ENCODE results near the gene TMEM222. TPM values are rescaled to one million over a fixed set of nuclear protein-coding genes. Genes with fewer than 3 reads are reported as not detected.

TMEM222 gene
- polyA plus RNA-seq, 4 donors, result 30.3 to 51.7 (median 36.9) TPM

DNA sequence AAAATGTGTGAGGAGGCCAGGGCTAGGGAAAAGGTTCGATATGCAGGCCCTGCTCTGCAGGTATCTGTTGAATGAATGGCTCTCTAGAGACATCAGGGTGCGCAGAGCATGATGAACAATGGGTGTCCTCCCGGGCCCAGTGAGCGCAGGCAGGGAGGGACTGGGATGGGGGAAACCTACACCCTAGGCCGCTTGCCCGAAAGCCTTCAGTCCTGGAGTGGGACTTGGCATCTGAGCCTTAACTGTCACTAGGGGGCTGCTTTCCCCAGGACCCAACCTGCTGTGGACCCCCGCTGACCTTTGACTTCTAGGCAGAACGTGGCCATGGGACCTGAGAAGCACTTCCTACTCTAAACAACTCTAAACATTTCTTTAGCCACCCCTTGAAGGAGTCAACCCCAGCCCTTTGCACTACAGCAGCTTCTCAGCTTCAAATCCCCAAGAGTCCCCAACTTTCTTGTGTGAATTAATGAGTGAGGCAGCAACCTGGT, 45.2 kb downstream of the TMEM222 start:
- peak overlapping the region in 1 of 3 donors; percentile 43 for H3K4me3 ChIP-seq (ENCODE audit: low read depth in 1 of 3, low read length in 3 of 3)
- no peaks in the 10 kb centered on the region for H3K27me3 ChIP-seq (ENCODE audit: control insufficient read depth in 3 of 3, insufficient read depth in 3 of 3, low read length in 3 of 3)
- FAIRE-seq, result no peak
- H3K36me3 ChIP-seq (ENCODE audit: control insufficient read depth in 3 of 3, insufficient read depth in 2 of 3, low read depth in 1 of 3, low read length in 3 of 3), result peaks cover 0 to 14% (median 0%) of the 10 kb centered on the region in 3 donors
- peak overlapping the region; percentile 22 to 89 (median 59) for H3K27ac ChIP-seq (ENCODE audit: low read depth in 1 of 3, low read length in 2 of 3)
- WGBS, 3 donors, result 40 to 54% (median 46%) methylated on average over 8 of the region's 8 CpGs
- H3K4me1 ChIP-seq (ENCODE audit: control insufficient read depth in 3 of 3, insufficient read depth in 2 of 3, low read depth in 1 of 3, low read length in 2 of 3), result peaks cover 0 to 18% (median 4%) of the 10 kb centered on the region in 3 donors
- no peaks in the 10 kb centered on the region for H3K9me3 ChIP-seq (ENCODE audit: control insufficient read depth in 2 of 2, insufficient read depth in 1 of 2, low read depth in 1 of 2, low read length in 1 of 2)
- no peak for DNase-seq

DNA sequence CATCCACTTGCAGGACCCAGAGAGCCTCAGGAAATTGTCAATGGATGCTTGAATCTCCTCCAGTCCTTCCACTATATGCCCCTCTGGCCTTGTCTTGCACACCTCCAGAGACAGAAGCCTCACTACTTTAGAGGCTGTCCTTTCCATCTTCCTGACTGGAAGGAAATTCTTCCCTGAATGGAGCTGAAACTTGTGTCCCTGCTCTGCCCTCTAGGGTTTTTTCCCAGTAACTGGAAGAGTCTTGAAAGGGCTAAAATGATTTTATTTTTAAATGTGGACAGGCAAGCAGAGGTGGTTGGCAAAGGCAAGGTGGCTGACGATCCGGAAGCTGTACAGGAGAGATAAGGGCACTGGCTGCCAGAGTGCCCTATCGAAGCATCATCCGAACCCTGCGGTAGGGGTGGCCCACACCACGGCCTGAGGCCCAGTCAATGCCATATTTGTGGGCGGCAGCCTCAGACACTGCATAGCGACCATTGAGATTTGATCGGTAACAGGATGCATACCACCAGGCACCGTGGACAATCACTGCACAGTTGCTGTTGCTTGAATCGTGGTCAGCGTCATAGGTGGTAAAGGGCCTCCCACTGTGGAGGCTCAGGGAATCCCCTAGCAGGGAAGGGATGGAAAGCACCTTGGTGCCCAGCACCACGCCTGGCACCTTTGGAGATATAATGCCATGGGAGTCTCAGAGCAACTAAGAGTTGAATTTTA, 47.1 kb downstream of the TMEM222 start:
- WGBS, 3 donors, result 57 to 68% (median 58%) methylated on average over 13 of the region's 13 CpGs
- Histone ChIP-seq H3K4me1 (ENCODE audit: control insufficient read depth in 3 of 3, insufficient read depth in 2 of 3, low read depth in 1 of 3, low read length in 2 of 3) (peaks cover 0 to 18% (median 4%) of the 10 kb centered on the region in 3 donors), H3K36me3 (ENCODE audit: control insufficient read depth in 3 of 3, insufficient read depth in 2 of 3, low read depth in 1 of 3, low read length in 3 of 3) (no peaks in the 10 kb centered on the region), H3K9me3 (ENCODE audit: control insufficient read depth in 2 of 2, insufficient read depth in 1 of 2, low read depth in 1 of 2, low read length in 1 of 2) (no peaks in the 10 kb centered on the region), H3K27ac (ENCODE audit: low read depth in 1 of 3, low read length in 2 of 3) (no peak overlapping the region), H3K4me3 (ENCODE audit: low read depth in 1 of 3, low read length in 3 of 3) (no peak overlapping the region), H3K27me3 (ENCODE audit: control insufficient read depth in 3 of 3, insufficient read depth in 3 of 3, low read length in 3 of 3) (no peaks in the 10 kb centered on the region)
- no peak for DNase-seq
- no peak for FAIRE-seq

DNA sequence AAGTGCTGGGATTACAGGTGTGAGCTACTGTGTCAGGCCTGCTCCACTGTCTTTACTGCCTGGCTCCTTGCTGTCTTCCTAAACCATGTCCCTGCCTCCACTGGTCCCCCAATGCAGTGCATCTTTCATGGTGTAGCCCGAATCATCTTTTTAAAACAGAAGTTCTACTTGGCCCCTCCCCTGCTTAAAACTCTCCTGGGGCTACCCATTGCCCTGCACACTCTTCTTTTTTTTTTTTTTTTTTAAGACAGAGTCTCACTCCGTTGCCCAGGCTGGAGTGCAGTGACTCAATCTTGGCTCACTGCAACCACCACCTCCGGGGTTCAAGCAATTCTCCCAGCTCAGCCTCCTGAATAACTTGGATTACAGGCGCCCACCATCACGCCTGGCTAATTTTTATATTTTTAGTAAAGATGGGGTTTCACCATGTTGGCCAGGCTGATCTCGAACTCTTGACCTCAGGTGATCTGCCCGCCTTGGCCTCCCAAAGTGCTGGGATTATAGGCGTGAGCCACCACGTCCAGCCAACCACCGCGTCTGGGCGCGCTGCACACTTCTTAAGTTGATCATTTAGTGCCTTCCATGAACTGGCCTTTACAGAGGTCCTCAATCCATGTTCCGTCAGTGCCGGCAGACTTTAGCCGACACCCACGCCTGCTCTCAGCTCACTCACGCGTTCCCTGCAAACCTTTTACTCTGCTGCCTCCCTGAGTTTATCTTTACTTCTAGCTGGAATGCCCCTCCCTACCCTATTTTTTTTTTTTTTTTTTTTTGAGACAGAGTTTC, 50.3 kb downstream of the TMEM222 start:
- Histone ChIP-seq H3K36me3 (ENCODE audit: control insufficient read depth in 3 of 3, insufficient read depth in 2 of 3, low read depth in 1 of 3, low read length in 3 of 3) (no peaks in the 10 kb centered on the region), H3K27me3 (ENCODE audit: control insufficient read depth in 3 of 3, insufficient read depth in 3 of 3, low read length in 3 of 3) (no peaks in the 10 kb centered on the region), H3K4me3 (ENCODE audit: low read depth in 1 of 3, low read length in 3 of 3) (no peak overlapping the region), H3K9me3 (ENCODE audit: control insufficient read depth in 2 of 2, insufficient read depth in 1 of 2, low read depth in 1 of 2, low read length in 1 of 2) (no peaks in the 10 kb centered on the region), H3K4me1 (ENCODE audit: control insufficient read depth in 3 of 3, insufficient read depth in 2 of 3, low read depth in 1 of 3, low read length in 2 of 3) (peaks cover 0 to under 1% (median 0%) of the 10 kb centered on the region in 3 donors), H3K27ac (ENCODE audit: low read depth in 1 of 3, low read length in 2 of 3) (no peak overlapping the region)
- DNase-seq (no peak), FAIRE-seq (no peak)
- WGBS, 3 donors, result 61 to 81% (median 65%) methylated on average over 19 of the region's 19 CpGs

DNA sequence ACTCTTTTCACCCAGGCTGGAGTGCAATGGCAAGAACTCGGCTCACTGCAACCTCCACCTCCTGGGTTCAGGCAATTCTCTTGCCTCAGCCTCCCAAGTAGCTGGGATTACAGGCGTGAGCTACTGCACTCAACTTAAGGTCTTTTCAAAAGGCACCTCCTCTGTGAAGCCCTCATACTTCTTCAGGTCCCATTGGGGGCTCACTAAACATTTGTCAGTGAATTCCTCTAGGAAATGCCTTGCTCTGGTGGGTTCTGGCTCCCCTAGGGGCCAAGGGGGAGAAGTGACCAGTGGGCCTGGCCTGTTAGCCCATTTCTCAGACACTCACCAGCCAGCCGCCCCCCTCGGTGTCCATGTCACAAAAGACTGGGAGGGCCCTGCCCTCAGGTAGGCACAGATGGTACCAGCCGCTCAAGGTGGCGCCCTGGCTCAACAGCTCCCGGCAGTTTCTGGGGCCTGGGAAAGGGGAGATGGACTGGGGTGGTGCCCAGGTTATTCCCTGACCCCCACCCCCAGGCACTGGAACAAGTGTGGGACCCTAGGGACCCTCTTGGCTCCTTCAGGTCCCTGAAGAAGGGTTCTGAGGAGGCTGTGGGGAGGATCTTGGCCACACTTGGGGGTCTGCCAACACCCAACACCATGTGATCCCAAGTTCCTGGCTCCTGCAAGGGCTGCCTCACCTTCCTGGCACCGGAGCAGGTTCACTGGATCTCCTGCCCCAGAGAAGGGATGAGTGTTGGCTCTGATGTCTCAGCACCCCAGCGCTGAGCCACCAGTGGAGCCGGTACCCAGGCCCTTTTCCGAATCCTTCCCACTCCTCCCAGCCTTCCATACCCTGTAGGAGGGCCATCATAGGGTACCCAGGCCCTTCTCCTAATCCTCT, 51.1 kb downstream of the TMEM222 start:
- Histone ChIP-seq H3K36me3 (ENCODE audit: control insufficient read depth in 3 of 3, insufficient read depth in 2 of 3, low read depth in 1 of 3, low read length in 3 of 3) (no peaks in the 10 kb centered on the region), H3K9me3 (ENCODE audit: control insufficient read depth in 2 of 2, insufficient read depth in 1 of 2, low read depth in 1 of 2, low read length in 1 of 2) (no peaks in the 10 kb centered on the region), H3K27ac (ENCODE audit: low read depth in 1 of 3, low read length in 2 of 3) (no peak overlapping the region), H3K4me3 (ENCODE audit: low read depth in 1 of 3, low read length in 3 of 3) (no peak overlapping the region), H3K27me3 (ENCODE audit: control insufficient read depth in 3 of 3, insufficient read depth in 3 of 3, low read length in 3 of 3) (no peaks in the 10 kb centered on the region), H3K4me1 (ENCODE audit: control insufficient read depth in 3 of 3, insufficient read depth in 2 of 3, low read depth in 1 of 3, low read length in 2 of 3) (no peaks in the 10 kb centered on the region)
- DNase-seq (no peak), FAIRE-seq (no peak)
- WGBS, 3 donors, result 76 to 85% (median 80%) methylated on average over 11 of the region's 11 CpGs

DNA sequence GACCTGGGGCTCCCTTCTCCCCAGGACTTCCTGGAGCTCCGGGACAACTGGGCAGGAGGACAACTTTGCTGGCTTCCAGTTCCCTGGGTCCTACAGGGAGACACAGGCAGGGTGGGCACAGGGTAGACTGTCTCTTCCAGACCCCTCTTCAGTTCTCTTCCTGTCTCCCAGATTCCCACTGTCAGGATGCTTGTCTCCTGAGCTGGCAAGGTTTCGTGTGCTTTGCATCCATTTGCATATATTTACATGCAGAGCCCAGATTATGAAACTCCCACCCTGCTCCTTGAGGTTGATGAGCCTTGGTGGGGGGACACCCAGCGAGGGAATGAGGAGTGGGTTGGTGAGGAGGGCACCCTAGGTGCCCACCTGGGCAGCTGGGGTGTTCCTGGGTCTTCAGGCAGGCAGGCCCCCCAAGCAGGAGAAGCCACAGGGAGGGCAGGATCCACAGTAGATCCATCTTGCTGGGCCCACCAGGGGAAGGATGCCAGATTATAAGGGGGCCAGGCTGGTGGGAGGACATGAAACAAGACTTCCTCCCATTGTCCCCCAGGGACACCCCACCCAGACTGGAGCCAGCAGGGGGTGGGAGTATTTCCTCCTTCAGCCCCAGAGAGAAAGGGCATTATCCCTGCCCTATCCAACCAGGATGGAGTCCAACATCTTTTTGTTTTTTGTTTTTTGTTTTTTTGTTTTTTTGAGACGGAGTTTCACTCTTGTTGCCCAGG, 52.6 kb downstream of the TMEM222 start, which contains the start of gene FCN3:
Gene FCN3 (minus strand): TSS at position 463 of the 725 bp plus-strand sequence. CDS start 6 bp downstream, at position 457.
- Histone ChIP-seq H3K4me3 (ENCODE audit: low read depth in 1 of 3, low read length in 3 of 3) (no peak within 1 kb of the TSS), H3K36me3 (ENCODE audit: control insufficient read depth in 3 of 3, insufficient read depth in 2 of 3, low read depth in 1 of 3, low read length in 3 of 3) (no peaks in the 10 kb centered on the region), H3K4me1 (ENCODE audit: control insufficient read depth in 3 of 3, insufficient read depth in 2 of 3, low read depth in 1 of 3, low read length in 2 of 3) (no peaks in the 10 kb centered on the region), H3K27ac (ENCODE audit: low read depth in 1 of 3, low read length in 2 of 3) (peak within 1 kb of the TSS in 1 of 3 donors; percentile 8), H3K9me3 (ENCODE audit: control insufficient read depth in 2 of 2, insufficient read depth in 1 of 2, low read depth in 1 of 2, low read length in 1 of 2) (no peaks in the 10 kb centered on the region), H3K27me3 (ENCODE audit: control insufficient read depth in 3 of 3, insufficient read depth in 3 of 3, low read length in 3 of 3) (no peaks in the 10 kb centered on the region)
- no peak for FAIRE-seq
- 63 to 77% (median 66%) methylated on average over 4 of the region's 4 CpGs for WGBS, 3 donors
- DNase-seq, result no peak

DNA sequence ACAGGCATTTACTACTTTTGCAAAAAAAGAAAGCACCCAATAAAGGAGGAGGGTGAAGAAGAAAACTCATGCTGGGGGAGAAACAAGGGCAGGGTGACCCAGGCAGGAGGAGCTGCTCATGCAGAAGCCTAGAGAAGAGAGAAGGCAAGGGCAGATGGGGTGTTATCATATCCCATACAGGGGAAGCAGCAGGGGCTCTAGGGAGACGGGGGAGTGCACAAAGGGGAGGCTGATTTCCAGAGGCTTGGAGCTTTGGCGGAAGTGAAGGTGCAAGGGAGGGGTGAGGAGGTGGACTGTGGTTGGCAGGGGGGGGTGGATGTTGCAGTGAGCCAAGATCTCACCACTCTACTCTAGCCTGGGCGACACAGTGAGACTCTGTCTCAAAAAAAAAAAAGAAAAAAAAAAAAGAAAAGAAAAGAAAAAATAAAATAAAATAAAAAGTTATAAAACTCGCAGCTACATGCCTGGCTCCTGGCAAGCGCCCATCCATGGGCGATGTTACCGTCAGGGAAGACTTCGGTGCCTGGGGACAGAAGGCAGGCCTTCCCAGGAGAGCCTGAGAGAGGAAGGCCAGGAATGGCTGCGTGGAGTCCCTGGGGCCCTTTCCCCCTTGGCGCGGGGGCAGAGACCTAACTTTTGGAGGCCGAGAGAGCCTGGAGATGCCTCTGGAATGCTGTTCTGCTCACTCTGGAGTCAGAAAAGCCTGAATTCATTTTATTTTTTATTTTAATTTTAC, 56.0 kb downstream of the TMEM222 start:
- FAIRE-seq (no peak), DNase-seq (no peak)
- H3K4me1 ChIP-seq (ENCODE audit: control insufficient read depth in 3 of 3, insufficient read depth in 2 of 3, low read depth in 1 of 3, low read length in 2 of 3), result peaks cover 0 to 3% (median 0%) of the 10 kb centered on the region in 3 donors
- H3K27ac ChIP-seq (ENCODE audit: low read depth in 1 of 3, low read length in 2 of 3), result no peak overlapping the region
- H3K27me3 ChIP-seq (ENCODE audit: control insufficient read depth in 3 of 3, insufficient read depth in 3 of 3, low read length in 3 of 3), result peaks cover 0 to 16% (median 2%) of the 10 kb centered on the region in 3 donors
- H3K36me3 ChIP-seq (ENCODE audit: control insufficient read depth in 3 of 3, insufficient read depth in 2 of 3, low read depth in 1 of 3, low read length in 3 of 3), result no peaks in the 10 kb centered on the region
- 81 to 92% (median 89%) methylated on average over 12 of the region's 12 CpGs for WGBS, 3 donors
- H3K9me3 ChIP-seq (ENCODE audit: control insufficient read depth in 2 of 2, insufficient read depth in 1 of 2, low read depth in 1 of 2, low read length in 1 of 2), result no peaks in the 10 kb centered on the region
- no peak overlapping the region for H3K4me3 ChIP-seq (ENCODE audit: low read depth in 1 of 3, low read length in 3 of 3)

DNA sequence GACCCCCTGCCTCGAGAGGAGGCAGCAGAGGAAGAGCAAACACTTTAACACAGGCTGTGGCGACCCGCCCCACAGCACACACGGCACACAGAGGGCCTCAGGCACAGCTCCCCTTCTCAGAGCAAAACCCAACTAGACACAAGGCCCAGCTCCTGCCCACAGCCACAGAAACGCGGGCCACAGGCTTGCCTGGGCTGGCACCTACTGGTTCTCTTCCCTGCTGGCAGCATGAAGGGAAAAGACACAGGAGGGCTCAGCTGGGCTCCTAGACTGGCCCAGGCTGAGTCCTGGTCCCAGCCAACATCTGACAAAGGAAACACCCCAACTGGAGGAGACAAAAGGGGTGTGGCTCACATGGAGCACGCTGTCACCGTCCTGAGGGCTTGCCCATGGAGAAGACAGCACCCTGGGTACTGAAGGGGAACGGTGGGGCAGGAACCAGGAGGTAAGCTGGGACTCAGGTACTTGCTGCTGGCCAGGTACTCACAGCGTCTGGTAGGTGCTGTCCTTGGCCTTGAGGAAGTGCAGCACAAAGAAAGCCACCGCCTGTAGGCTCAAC, 57.7 kb downstream of the TMEM222 start:
- Histone ChIP-seq H3K4me1 (ENCODE audit: control insufficient read depth in 3 of 3, insufficient read depth in 2 of 3, low read depth in 1 of 3, low read length in 2 of 3) (peaks cover 0 to 4% (median 0%) of the 10 kb centered on the region in 3 donors), H3K27me3 (ENCODE audit: control insufficient read depth in 3 of 3, insufficient read depth in 3 of 3, low read length in 3 of 3) (peaks cover 0 to 16% (median 2%) of the 10 kb centered on the region in 3 donors), H3K36me3 (ENCODE audit: control insufficient read depth in 3 of 3, insufficient read depth in 2 of 3, low read depth in 1 of 3, low read length in 3 of 3) (no peaks in the 10 kb centered on the region), H3K4me3 (ENCODE audit: low read depth in 1 of 3, low read length in 3 of 3) (no peak overlapping the region), H3K27ac (ENCODE audit: low read depth in 1 of 3, low read length in 2 of 3) (no peak overlapping the region), H3K9me3 (ENCODE audit: control insufficient read depth in 2 of 2, insufficient read depth in 1 of 2, low read depth in 1 of 2, low read length in 1 of 2) (no peaks in the 10 kb centered on the region)
- no peak for FAIRE-seq
- WGBS, 3 donors, result 75 to 80% (median 77%) methylated on average over 11 of the region's 11 CpGs
- no peak for DNase-seq

Measured in small intestine (tissue), 7 donors.